GM12878 (cell line): ENCODE measurements around the gene SEMA4D. TPM values are rescaled to one million over a fixed set of nuclear protein-coding genes. Genes with fewer than 3 reads are reported as not detected.

Experiments
- ATAC-seq: fragments of 200-7000 bp; cut with Tn5 transposase; 3 replicates; pipeline ENCODE4 v1.9.1; 2020; ENCODE audit warnings: mild to moderate bottlenecking, moderate library complexity
- BruUV-seq: library from RNA; stranded (reverse); fragments of 400-500 nt; replicated peaks from 2 replicates; lab custom pipeline; 2021; lab: Mats Ljungman, UMichigan
- CTCF ChIA-PET: fragments of 300-600 bp; sonication (Branson Sonifier 250); formaldehyde crosslinking; extraction: SDS; loops from one replicate; lab custom pipeline; 2021; ENCODE audit warnings: inconsistent platforms; lab: Yijun Ruan, JAX
- POLR2A ChIA-PET: fragments of 350-600 bp; formaldehyde crosslinking; extraction: SDS; loops from one replicate; lab custom pipeline; 2021; ENCODE audit warnings: inconsistent platforms; lab: Charles Lee
- RAD21 ChIA-PET: fragments of 300-600 bp; sonication (Branson Sonifier 250); formaldehyde crosslinking; loops from one replicate; lab custom pipeline; 2023; ENCODE audit warnings: antibody characterized with exemption; ENCODE audit not compliant: unreplicated experiment; lab: Charles Lee
- SMC1A ChIA-PET: fragments of 300-600 bp; sonication (Branson Sonifier 250); formaldehyde crosslinking; loops from one replicate; lab custom pipeline; 2023; ENCODE audit not compliant: unreplicated experiment, uncharacterized antibody; lab: Charles Lee
- DNase-seq: peaks from one replicate; pipeline ENCODE4 v3.0.0-alpha.2; 2011; ENCODE audit warnings: low read depth, low spot score
- FAIRE-seq: peaks from 3 replicates; lab custom pipeline; 2011; peaks lifted over from hg19 to GRCh38; lab: Jason Lieb, UNC
- H2AFZ ChIP-seq: 2 replicates; pipeline ENCODE4 v1.6.0; 2011; ENCODE audit warnings: low read depth, low read length, control low read depth; ENCODE audit not compliant: control insufficient read depth
- H3K27ac ChIP-seq: 2 replicates; pipeline ENCODE4 v1.5.1; 2011; ENCODE audit warnings: control low read depth; ENCODE audit not compliant: control insufficient read depth, insufficient read depth
- H3K27me3 ChIP-seq, 2 experiments: replicated peaks in 1 of 2; 2 replicates each; pipeline versions ENCODE4 v1.6.0 to v1.6.1; 2011; ENCODE audit warnings: low read length in 1 of 2; ENCODE audit not compliant: control insufficient read depth in 2 of 2, insufficient read depth in 2 of 2
- H3K36me3 ChIP-seq, 2 experiments: 2 replicates each; pipeline ENCODE4 v1.5.1; 2011; ENCODE audit warnings: low read length in 1 of 2; ENCODE audit not compliant: control insufficient read depth in 2 of 2, insufficient read depth in 2 of 2
- H3K4me1 ChIP-seq: 2 replicates; pipeline ENCODE4 v1.6.1; 2011; ENCODE audit warnings: mild to moderate bottlenecking, low read length, moderate library complexity, mixed read lengths; ENCODE audit not compliant: control insufficient read depth, insufficient read depth
- H3K4me2 ChIP-seq: 2 replicates; pipeline ENCODE4 v1.6.0; 2011; ENCODE audit warnings: control low read depth; ENCODE audit not compliant: control insufficient read depth, insufficient read depth
- H3K4me3 ChIP-seq: fragments of 200-600 bp; sonication (generic); 2 replicates; pipeline ENCODE4 v1.5.1; 2016
- H3K79me2 ChIP-seq: 2 replicates; pipeline ENCODE4 v1.6.0; 2011; ENCODE audit warnings: low read length; ENCODE audit not compliant: control insufficient read depth, insufficient read depth
- H3K9ac ChIP-seq: 2 replicates; pipeline ENCODE4 v1.8.0; 2011; ENCODE audit warnings: low read length, control low read depth, mixed read lengths; ENCODE audit not compliant: control insufficient read depth, insufficient read depth
- H3K9me3 ChIP-seq: replicated peaks from 3 replicates; pipeline ENCODE4 v1.5.1; 2011; ENCODE audit warnings: mild to moderate bottlenecking, low read length; ENCODE audit not compliant: control insufficient read depth, insufficient read depth
- H4K20me1 ChIP-seq: 2 replicates; pipeline ENCODE4 v1.6.0; 2011; ENCODE audit not compliant: control insufficient read depth, insufficient read depth
- ATF2 ChIP-seq: IDR thresholded peaks from 2 replicates; pipeline ENCODE4 v1.6.1; 2012; ENCODE audit warnings: low read length, inconsistent platforms
- CHD1 ChIP-seq: IDR thresholded peaks from 2 replicates; pipeline ENCODE4 v1.6.1; 2012; ENCODE audit warnings: low read depth, low read length, improper control_type of control experiment
- CREB1 ChIP-seq: IDR thresholded peaks from 2 replicates; pipeline ENCODE4 v1.6.1; 2012; ENCODE audit warnings: low read depth, mild to moderate bottlenecking, inconsistent platforms
- GATAD2B ChIP-seq: fragments of 450-650 bp; conservative IDR thresholded peaks from 2 replicates; pipeline ENCODE4 v1.6.1; 2017; ENCODE audit warnings: low read depth, mild to moderate bottlenecking, moderate library complexity
- HDAC2 ChIP-seq: fragments of 200-600 bp; sonication (generic); IDR thresholded peaks from 2 replicates; pipeline ENCODE4 v1.6.1; 2017
- MTA2 ChIP-seq: fragments of 450-650 bp; IDR thresholded peaks from 2 replicates; pipeline ENCODE4 v1.6.1; 2016; ENCODE audit warnings: low read depth, mild to moderate bottlenecking, moderate library complexity
- NFYB ChIP-seq: IDR thresholded peaks from 2 replicates; pipeline ENCODE4 v1.6.1; 2011; ENCODE audit warnings: low read depth, mild to moderate bottlenecking, low read length, improper control_type of control experiment, moderate library complexity; ENCODE audit not compliant: insufficient read depth
- NR2C1 ChIP-seq: fragments of 450-650 bp; IDR thresholded peaks from 2 replicates; pipeline ENCODE4 v1.6.1; 2017; ENCODE audit warnings: antibody characterized with exemption, mild to moderate bottlenecking, moderate library complexity
- NR2C2 ChIP-seq: IDR thresholded peaks from 2 replicates; pipeline ENCODE4 v1.6.1; 2011; ENCODE audit warnings: borderline replicate concordance, low read depth; ENCODE audit not compliant: control insufficient read depth, insufficient read length
- RELA ChIP-seq: fragments of 450-650 bp; IDR thresholded peaks from 2 replicates; pipeline ENCODE4 v1.8.0; 2014; ENCODE audit warnings: borderline replicate concordance; ENCODE audit not compliant: partially characterized antibody
- RUNX3 ChIP-seq: IDR thresholded peaks from 2 replicates; pipeline ENCODE4 v1.6.1; 2012; ENCODE audit warnings: low read length, inconsistent platforms
- TCF3 ChIP-seq: IDR thresholded peaks from 2 replicates; pipeline ENCODE4 v1.6.1; 2012; ENCODE audit warnings: low read depth, mild to moderate bottlenecking, low read length, borderline replicate concordance; ENCODE audit not compliant: insufficient read depth
- WRNIP1 ChIP-seq: IDR thresholded peaks from 2 replicates; pipeline ENCODE4 v1.6.1; 2011; ENCODE audit warnings: low read depth, low read length, improper control_type of control experiment, borderline replicate concordance
- ZBTB4 ChIP-seq: fragments of 450-650 bp; formaldehyde crosslinking; IDR thresholded peaks from 2 replicates; pipeline ENCODE4 v1.4.0; 2022; ENCODE audit warnings: mild to moderate bottlenecking, moderate library complexity
- WGBS: methylation state at CpG from one replicate; pipeline ENCODE4 v1.1.6; 2016; ENCODE audit warnings: low lambda C conversion rate; ENCODE audit not compliant: insufficient replicate concordance, insufficient coverage; ENCODE audit errors: missing lambda C conversion rate; 5-methylcytosine and 5-hydroxymethylcytosine counted together
- in situ Hi-C: fragments of 300-500 bp; cut with MboI; formaldehyde crosslinking; loops from 9 replicates; pipeline ENCODE4 v1.14.3; 2018; ENCODE audit warnings: mixed read lengths
- intact Hi-C: fragments of 100-400 bp; cut with micrococcal nuclease; formaldehyde crosslinking; loops from one replicate; pipeline ENCODE4 v1.14.2; 2022; ENCODE audit not compliant: unreplicated experiment
- polyA plus RNA-seq, 11 experiments: library from polyadenylated mRNA; depleted of rRNA in 4 of 11; unstranded in 6 of 11; stranded (reverse) in 5 of 11; fragments of >200 nt; fragmentation: Nextera tagmentation in 4 of 11; fragmentation: Illumina TruSeq in 1 of 11; extraction: Ambion mirVana in 4 of 11; extraction: Trizol in 1 of 11; gene quantifications; 1 replicate in 1 of 11; 2 replicates in 10 of 11; pipeline versions ENCODE4 v1.2.1 to v1.2.3, GENCODE V29; 2011 to 2016; ENCODE audit warnings: inconsistent platforms in 2 of 11, missing spikeins in 2 of 11, low read depth in 1 of 11
- total RNA-seq, 4 experiments: library from RNA; depleted of rRNA in 3 of 4; stranded (reverse); fragments of >200 nt in 3 of 4; fragmentation: Illumina TruSeq in 1 of 4; extraction: Trizol in 1 of 4; gene quantifications; 2 replicates each; pipeline versions ENCODE4 v1.2.1 to v1.2.3, GENCODE V29; 2013 to 2021
- TF ChIP-seq, protein P1 (sequence below): IDR thresholded peaks from 2 replicates; pipeline ENCODE4 v1.6.1; 2011; ENCODE audit warnings: low read depth, mild to moderate bottlenecking, low read length, moderate library complexity, borderline replicate concordance; ENCODE audit errors: extremely low read depth
- TF ChIP-seq, protein P2 (sequence below): fragments of 450-650 bp; IDR thresholded peaks from 2 replicates; pipeline ENCODE4 v1.6.1; 2017; ENCODE audit warnings: mild to moderate bottlenecking
- TF ChIP-seq, protein P3 (sequence below): fragments of 450-650 bp; IDR thresholded peaks from 2 replicates; pipeline ENCODE4 v1.6.1; 2017; ENCODE audit warnings: borderline replicate concordance

Gene SEMA4D
- total and polyA plus RNA-seq, 10 of the 15 experiments (the other 5 are each of a cell fraction or from before 2014, with no cell fraction given) = 15.1 to 136 (median 39.6) TPM

DNA sequence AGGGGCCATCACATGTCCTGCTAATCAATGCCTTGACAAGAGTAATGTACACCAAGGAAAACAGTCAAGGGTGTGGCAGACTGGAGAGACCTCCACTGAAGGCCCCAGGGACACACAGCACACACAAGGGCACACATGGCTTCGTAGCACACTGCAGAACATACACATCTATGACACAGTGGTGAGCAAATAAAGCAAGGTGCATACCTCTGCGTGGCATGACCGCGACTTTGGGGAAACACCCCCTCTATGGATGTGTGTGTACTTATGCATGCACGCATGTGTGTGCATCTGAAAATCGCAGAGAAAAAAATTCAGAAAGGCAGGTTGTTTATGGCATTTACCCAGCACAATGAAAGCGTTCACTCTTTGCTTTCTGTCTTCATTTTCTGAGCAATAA lies 20.5 kb downstream of the SEMA4D start:
- ATAC-seq (no peak), FAIRE-seq (no peak), DNase-seq (no peak)
- H3K79me2 ChIP-seq = peaks cover 70% of the 10 kb centered on the region
- H3K4me2 ChIP-seq = no peak overlapping the region
- H3K4me3 ChIP-seq = no peak overlapping the region
- no peaks in the 10 kb centered on the region for H4K20me1 ChIP-seq
- BruUV-seq = no TSS peak
- peaks cover 25 to 33% of the 10 kb centered on the region in 2 experiments; a peak in 3 of 4 replicates for H3K36me3 ChIP-seq
- SMC1A ChIA-PET = interaction anchor here (1.6 kb wide), 1 partner anchor 11 kb away, joined by 5 read pairs; no protein-coding TSS in a partner anchor
- RAD21 ChIA-PET = no interaction called here
- in situ Hi-C loops (no loop called here), intact Hi-C loops (no loop called here)
- WGBS = 64% methylated on average over 7 of the region's 7 CpGs
- H3K27ac ChIP-seq = peak overlapping the region; percentile 59; the same call in 1 of the 2 replicates
- CTCF ChIA-PET = no interaction called here
- no peaks in the 10 kb centered on the region for H3K27me3 ChIP-seq
- peaks cover 30% of the 10 kb centered on the region for H3K4me1 ChIP-seq
- no peak overlapping the region for H2AFZ ChIP-seq
- no peaks in the 10 kb centered on the region; the same call in 2 of the 3 replicates for H3K9me3 ChIP-seq
- no peak overlapping the region for H3K9ac ChIP-seq
- POLR2A ChIA-PET = no interaction called here
- no peak for TF ChIP-seq NR2C2
- TF ChIP-seq NR2C1 = no peak
- 0 out of 2 replicates have a peak, but pooled peaks have one; percentile 7 for TF ChIP-seq RUNX3
- no peak for TF ChIP-seq CHD1
- TF ChIP-seq MTA2 = no peak
- no peak for TF ChIP-seq HDAC2
- TF ChIP-seq, protein P1, sequence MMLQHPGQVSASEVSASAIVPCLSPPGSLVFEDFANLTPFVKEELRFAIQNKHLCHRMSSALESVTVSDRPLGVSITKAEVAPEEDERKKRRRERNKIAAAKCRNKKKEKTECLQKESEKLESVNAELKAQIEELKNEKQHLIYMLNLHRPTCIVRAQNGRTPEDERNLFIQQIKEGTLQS = no peak
- TF ChIP-seq WRNIP1 = no peak
- no peak for TF ChIP-seq ATF2
- TF ChIP-seq, protein P2, sequence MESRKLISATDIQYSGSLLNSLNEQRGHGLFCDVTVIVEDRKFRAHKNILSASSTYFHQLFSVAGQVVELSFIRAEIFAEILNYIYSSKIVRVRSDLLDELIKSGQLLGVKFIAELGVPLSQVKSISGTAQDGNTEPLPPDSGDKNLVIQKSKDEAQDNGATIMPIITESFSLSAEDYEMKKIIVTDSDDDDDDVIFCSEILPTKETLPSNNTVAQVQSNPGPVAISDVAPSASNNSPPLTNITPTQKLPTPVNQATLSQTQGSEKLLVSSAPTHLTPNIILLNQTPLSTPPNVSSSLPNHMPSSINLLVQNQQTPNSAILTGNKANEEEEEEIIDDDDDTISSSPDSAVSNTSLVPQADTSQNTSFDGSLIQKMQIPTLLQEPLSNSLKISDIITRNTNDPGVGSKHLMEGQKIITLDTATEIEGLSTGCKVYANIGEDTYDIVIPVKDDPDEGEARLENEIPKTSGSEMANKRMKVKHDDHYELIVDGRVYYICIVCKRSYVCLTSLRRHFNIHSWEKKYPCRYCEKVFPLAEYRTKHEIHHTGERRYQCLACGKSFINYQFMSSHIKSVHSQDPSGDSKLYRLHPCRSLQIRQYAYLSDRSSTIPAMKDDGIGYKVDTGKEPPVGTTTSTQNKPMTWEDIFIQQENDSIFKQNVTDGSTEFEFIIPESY = no peak
- TF ChIP-seq, protein P3, sequence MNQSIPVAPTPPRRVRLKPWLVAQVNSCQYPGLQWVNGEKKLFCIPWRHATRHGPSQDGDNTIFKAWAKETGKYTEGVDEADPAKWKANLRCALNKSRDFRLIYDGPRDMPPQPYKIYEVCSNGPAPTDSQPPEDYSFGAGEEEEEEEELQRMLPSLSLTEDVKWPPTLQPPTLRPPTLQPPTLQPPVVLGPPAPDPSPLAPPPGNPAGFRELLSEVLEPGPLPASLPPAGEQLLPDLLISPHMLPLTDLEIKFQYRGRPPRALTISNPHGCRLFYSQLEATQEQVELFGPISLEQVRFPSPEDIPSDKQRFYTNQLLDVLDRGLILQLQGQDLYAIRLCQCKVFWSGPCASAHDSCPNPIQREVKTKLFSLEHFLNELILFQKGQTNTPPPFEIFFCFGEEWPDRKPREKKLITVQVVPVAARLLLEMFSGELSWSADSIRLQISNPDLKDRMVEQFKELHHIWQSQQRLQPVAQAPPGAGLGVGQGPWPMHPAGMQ = no peak
- 0 out of 2 replicates have a peak, but pooled peaks have one; percentile 38 for TF ChIP-seq CREB1
- no peak for TF ChIP-seq GATAD2B
- no peak for TF ChIP-seq RELA
- TF ChIP-seq NFYB = no peak
- no peak for TF ChIP-seq ZBTB4
- 0 out of 2 replicates have a peak, but pooled peaks have one; percentile 43 for TF ChIP-seq TCF3
